Measurements from ENCODE around the gene PLEKHM3. TPM values are rescaled to one million over a fixed set of nuclear protein-coding genes. Genes with fewer than 3 reads are reported as not detected.

PLEKHM3 gene
- total RNA-seq, 1 donor from 2014 or later, result 6.8 TPM

GRCh38 chr2:207819021-207819797 lies 206.1 kb downstream of the PLEKHM3 start:
- H3K36me3 Mint-ChIP-seq (ENCODE audit: low read depth), result no peaks in the 10 kb centered on the region
- no peaks in the 10 kb centered on the region for H3K9me3 Mint-ChIP-seq
- H3K4me3 Mint-ChIP-seq, result no peak overlapping the region
- TF ChIP-seq CTCF (conservative IDR thresholded peaks at IDR 0.05), result no peak
- H3K27me3 Mint-ChIP-seq (ENCODE audit: low read depth), result peaks cover 3% of the 10 kb centered on the region
- no peak for DNase-seq (ENCODE audit: low read depth, low spot score)
- H3K4me1 Mint-ChIP-seq, result peaks cover 5% of the 10 kb centered on the region
- no peak overlapping the region for H3K27ac Mint-ChIP-seq (ENCODE audit: unreplicated experiment)

- H3K4me3 Mint-ChIP-seq, result no peak overlapping the region
- H3K27ac Mint-ChIP-seq (ENCODE audit: unreplicated experiment), result no peak overlapping the region
- H3K27me3 Mint-ChIP-seq (ENCODE audit: low read depth), result peaks cover 6% of the 10 kb centered on the region
- TF ChIP-seq CTCF (conservative IDR thresholded peaks at IDR 0.05), result no peak
- H3K36me3 Mint-ChIP-seq (ENCODE audit: low read depth), result no peaks in the 10 kb centered on the region
- peaks cover 32% of the 10 kb centered on the region for H3K4me1 Mint-ChIP-seq
- no peaks in the 10 kb centered on the region for H3K9me3 Mint-ChIP-seq
- DNase-seq (ENCODE audit: low read depth, low spot score), result no peak
These were observed 208.8 kb downstream of the PLEKHM3 start for GRCh38 chr2:207816546-207816945.

- Mint-ChIP-seq H3K4me1 (peaks cover 39% of the 10 kb centered on the region), H3K4me3 (no peak overlapping the region), H3K27me3 (ENCODE audit: low read depth) (peaks cover 6% of the 10 kb centered on the region), H3K36me3 (ENCODE audit: low read depth) (no peaks in the 10 kb centered on the region), H3K9me3 (no peaks in the 10 kb centered on the region), H3K27ac (ENCODE audit: unreplicated experiment) (no peak overlapping the region)
- DNase-seq (ENCODE audit: low read depth, low spot score), result no peak
- no peak for TF ChIP-seq CTCF (conservative IDR thresholded peaks at IDR 0.05)
These were observed 210.1 kb downstream of the PLEKHM3 start for GRCh38 chr2:207815254-207815653.

- H3K4me1 Mint-ChIP-seq, result peaks cover 42% of the 10 kb centered on the region
- H3K27me3 Mint-ChIP-seq (ENCODE audit: low read depth), result peaks cover 6% of the 10 kb centered on the region
- H3K27ac Mint-ChIP-seq (ENCODE audit: unreplicated experiment), result peak overlapping the region; percentile 91
- no peaks in the 10 kb centered on the region for H3K9me3 Mint-ChIP-seq
- no peaks in the 10 kb centered on the region for H3K36me3 Mint-ChIP-seq (ENCODE audit: low read depth)
- no peak for TF ChIP-seq CTCF (conservative IDR thresholded peaks at IDR 0.05)
- DNase-seq (ENCODE audit: low read depth, low spot score), result no peak
- H3K4me3 Mint-ChIP-seq, result peak overlapping the region; percentile 81
These were observed 211.4 kb downstream of the PLEKHM3 start for GRCh38 chr2:207813942-207814341.

GRCh38 chr2:207813221-207813916 lies 212.0 kb downstream of the PLEKHM3 start:
- Mint-ChIP-seq H3K4me3 (peak overlapping the region; percentile 81), H3K27ac (ENCODE audit: unreplicated experiment) (peak overlapping the region; percentile 92), H3K4me1 (peaks cover 42% of the 10 kb centered on the region), H3K36me3 (ENCODE audit: low read depth) (no peaks in the 10 kb centered on the region), H3K27me3 (ENCODE audit: low read depth) (peaks cover 6% of the 10 kb centered on the region), H3K9me3 (no peaks in the 10 kb centered on the region)
- peak; percentile 33 for DNase-seq (ENCODE audit: low read depth, low spot score)
- no peak for TF ChIP-seq CTCF (conservative IDR thresholded peaks at IDR 0.05)

Data from neural crest cell (in vitro differentiated cells).